ENCODE results near the gene LARP6. TPM values are rescaled to one million over a fixed set of nuclear protein-coding genes. Genes with fewer than 3 reads are reported as not detected.

LARP6 gene
- total RNA-seq, result 10 to 100 TPM; 10.0 to 20.6 (median 13.9) TPM

DNA sequence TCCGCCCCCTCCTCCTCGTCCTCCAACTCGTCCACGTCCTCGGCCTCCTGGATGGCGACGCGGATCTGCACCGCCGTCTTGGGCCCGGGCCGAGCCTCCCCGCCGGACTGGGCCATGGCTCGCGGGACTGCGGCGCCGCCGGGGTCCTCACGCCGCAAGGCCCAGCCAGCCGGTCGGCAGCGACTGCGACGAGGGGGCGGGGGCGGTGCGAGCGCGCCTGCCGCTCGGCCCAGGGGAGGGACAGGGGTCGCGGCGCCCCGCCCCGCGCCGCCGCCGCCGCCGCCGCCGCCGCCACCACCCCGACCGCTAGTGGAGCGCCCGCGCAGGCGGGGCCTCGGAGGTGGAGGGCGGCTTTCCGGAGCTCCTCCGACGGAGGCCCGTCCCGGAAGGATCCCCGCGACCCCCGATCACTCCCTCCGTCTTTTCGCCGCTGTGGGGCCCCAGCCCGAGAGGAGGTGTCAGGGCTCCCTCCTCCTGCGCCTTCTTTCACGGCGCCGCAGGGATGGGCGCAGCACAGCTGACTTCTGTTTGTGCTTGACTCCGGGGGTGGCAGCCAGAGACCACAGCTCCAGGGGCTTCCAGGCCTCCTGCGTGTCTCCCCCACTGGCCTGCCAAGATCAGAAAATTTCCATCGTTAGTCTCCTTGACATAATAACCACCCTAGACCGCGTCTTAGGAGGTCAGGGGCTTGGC lies at the start of gene LARP6:
TSS of gene LARP6 (minus strand) at position 185 of the 693 bp plus-strand sequence. CDS start at position 116, 69 bp downstream.
- H3K4me3 ChIP-seq, result peak within 1 kb of the TSS; percentile 55 to 79 (median 68)
- peak within 1 kb of the TSS; percentile 68 to 84 (median 77) for H3K27ac ChIP-seq
- no peaks in the 10 kb centered on the region for H3K27me3 ChIP-seq
- H3K4me1 ChIP-seq, result peaks cover 0 to 15% of the 10 kb centered on the region in 2 donors
- peak; percentile 53 to 69 for TF ChIP-seq POLR2A (IDR thresholded peaks at IDR 0.05)
- TF ChIP-seq, protein P1, sequence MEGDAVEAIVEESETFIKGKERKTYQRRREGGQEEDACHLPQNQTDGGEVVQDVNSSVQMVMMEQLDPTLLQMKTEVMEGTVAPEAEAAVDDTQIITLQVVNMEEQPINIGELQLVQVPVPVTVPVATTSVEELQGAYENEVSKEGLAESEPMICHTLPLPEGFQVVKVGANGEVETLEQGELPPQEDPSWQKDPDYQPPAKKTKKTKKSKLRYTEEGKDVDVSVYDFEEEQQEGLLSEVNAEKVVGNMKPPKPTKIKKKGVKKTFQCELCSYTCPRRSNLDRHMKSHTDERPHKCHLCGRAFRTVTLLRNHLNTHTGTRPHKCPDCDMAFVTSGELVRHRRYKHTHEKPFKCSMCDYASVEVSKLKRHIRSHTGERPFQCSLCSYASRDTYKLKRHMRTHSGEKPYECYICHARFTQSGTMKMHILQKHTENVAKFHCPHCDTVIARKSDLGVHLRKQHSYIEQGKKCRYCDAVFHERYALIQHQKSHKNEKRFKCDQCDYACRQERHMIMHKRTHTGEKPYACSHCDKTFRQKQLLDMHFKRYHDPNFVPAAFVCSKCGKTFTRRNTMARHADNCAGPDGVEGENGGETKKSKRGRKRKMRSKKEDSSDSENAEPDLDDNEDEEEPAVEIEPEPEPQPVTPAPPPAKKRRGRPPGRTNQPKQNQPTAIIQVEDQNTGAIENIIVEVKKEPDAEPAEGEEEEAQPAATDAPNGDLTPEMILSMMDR (IDR thresholded peaks at IDR 0.05 in 4 of 5, conservative IDR thresholded peaks at IDR 0.05 in 1 of 5), result peak in 1 of 5 experiments; percentile 9
- in situ Hi-C loops (cut with MboI; ENCODE audit: low sequenced_read_pairs in 4 of 4) (no loop called here), intact Hi-C loops (cut with DNase I; ENCODE audit: low total_unique reads) (loop anchor here (1.0 kb wide), 1 partner anchor 29 kb away; no protein-coding TSS in a partner anchor)
- H3K9me3 ChIP-seq, result no peaks in the 10 kb centered on the region
- peak in 1 of 2 donors; percentile 34 for DNase-seq
- H3K36me3 ChIP-seq, result no peaks in the 10 kb centered on the region
- peak; percentile 55 to 63 for ATAC-seq

DNA sequence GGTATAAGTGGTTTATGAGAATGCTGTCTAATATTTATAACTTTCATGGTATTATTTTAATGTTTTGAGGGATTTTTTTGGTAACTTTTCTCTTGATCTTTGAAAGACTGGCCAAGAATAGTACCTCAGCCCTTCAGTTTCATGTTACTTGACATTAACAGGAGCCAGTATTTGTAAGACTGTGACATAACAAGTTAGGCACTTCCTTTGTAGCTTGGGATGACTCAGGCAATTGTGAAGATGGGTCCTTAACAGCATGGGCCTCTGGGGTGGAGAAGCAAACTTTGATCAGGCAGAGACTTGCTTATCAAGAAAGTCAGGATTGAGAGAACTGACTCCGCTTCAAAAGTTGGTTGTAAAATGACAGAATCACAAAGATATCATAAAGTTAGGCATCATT lies 48.1 kb upstream of the LARP6 start:
- Histone ChIP-seq H3K4me3 (no peak overlapping the region), H3K4me1 (peaks cover 0 to 6% of the 10 kb centered on the region in 2 donors), H3K9me3 (no peaks in the 10 kb centered on the region), H3K36me3 (no peaks in the 10 kb centered on the region), H3K27ac (no peak overlapping the region), H3K27me3 (no peaks in the 10 kb centered on the region)
- intact Hi-C loops (cut with DNase I; ENCODE audit: low total_unique reads) (no loop called here), in situ Hi-C loops (cut with MboI; ENCODE audit: low sequenced_read_pairs in 4 of 4) (no loop called here)
- DNase-seq (no peak), ATAC-seq (no peak)
- TF ChIP-seq, protein P1 (IDR thresholded peaks at IDR 0.05 in 4 of 5, conservative IDR thresholded peaks at IDR 0.05 in 1 of 5), result no peak
- TF ChIP-seq POLR2A (IDR thresholded peaks at IDR 0.05), result no peak

DNA sequence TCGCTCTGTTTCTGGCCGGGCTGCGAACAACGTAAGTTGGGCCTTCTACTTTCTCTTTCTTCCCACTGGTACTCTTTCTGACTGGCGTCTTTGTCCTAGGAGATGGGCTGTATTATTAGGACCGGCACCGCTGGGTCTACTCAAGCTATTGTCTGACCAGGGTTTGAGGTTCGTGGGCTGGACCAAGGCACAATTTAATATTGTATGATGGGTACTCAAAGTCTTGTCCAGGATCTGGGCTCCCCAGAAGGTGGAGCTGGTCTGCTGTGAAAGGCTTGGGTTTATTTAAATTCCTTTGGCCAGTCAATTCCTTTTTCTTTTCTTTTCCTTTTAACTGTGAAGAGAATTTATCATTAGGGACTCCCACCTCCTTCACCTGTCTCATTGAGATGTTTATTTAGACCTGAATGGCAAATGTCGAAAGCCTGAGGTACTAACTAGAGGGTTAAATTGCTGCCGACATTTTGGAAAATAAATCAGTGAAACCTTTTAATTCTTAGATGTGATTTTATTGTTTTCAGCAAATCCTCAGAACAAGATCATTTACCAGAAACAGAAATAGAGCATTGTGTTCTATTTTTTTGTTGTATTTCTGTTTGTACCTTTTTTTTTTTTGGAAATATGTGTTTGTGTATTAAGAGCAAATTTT lies 39.1 kb upstream of the LARP6 start:
- Histone ChIP-seq H3K9me3 (no peaks in the 10 kb centered on the region), H3K4me1 (peaks cover 6 to 17% of the 10 kb centered on the region in 2 donors), H3K27me3 (no peaks in the 10 kb centered on the region), H3K27ac (peak overlapping the region; percentile 64 to 72 (median 67)), H3K4me3 (peak overlapping the region; percentile 72 to 88 (median 84)), H3K36me3 (no peaks in the 10 kb centered on the region)
- DNase-seq, result no peak
- peak; percentile 36 to 42 for ATAC-seq
- in situ Hi-C loops (cut with MboI; ENCODE audit: low sequenced_read_pairs in 4 of 4), result no loop called here
- TF ChIP-seq, protein P1 (IDR thresholded peaks at IDR 0.05 in 4 of 5, conservative IDR thresholded peaks at IDR 0.05 in 1 of 5), result peak in 2 of 5 experiments; percentile 39 to 49
- TF ChIP-seq POLR2A (IDR thresholded peaks at IDR 0.05), result no peak
- intact Hi-C loops (cut with DNase I; ENCODE audit: low total_unique reads), result loop anchor here (5.0 to 10.0 kb wide), 3 partner anchors 66 to 552 kb away; no protein-coding TSS in a partner anchor

DNA sequence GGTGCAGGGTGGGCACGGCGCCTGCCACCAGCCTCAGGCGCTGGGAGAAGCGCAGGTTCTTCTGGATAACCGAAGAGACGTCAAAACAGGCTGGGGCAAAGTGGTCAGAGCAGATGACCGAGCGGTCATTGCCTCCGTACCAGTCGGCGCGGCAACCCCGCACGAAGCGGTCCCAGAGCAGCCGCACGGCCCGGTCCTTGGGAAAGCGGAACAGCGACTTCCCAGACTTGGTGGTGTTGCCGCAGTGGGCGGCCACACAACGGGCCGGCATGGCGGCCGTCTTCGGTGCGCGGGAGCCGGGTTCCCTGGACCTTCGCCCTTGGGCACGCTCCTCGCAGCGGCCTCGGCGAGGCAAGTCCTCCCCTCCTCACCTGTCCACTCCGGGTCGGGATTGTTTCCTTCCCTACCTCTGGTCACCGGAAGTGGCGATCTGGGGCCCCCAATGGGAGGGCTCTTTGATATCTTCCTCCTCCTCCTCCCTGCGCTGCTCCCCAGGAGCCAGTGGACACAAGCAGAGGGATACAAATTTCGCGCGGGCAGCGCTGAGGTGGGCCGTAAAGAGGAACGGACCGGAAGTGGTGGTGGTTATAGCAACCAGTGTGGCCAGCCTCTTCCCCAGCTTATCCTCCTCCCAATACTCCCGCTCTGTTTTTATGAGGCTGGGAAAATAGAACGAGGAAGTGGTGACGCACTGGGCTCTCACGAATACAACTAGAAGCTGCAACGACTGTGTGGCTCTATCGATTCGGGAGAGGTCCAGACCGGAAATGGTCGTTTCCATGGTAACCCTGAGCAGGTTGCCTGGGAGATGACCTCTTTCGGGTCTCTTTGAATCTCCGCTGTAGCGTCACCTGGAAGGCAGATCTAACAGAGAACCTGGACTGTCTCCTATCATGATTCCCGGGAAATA lies 38.3 kb upstream of the LARP6 start, which contains the start of the genes LRRC49 and THAP10:
TSS of gene LRRC49 (plus strand) at position 825 of the 910 bp plus-strand sequence. CDS start at position 894, 69 bp downstream.
TSS of gene THAP10 (minus strand) at position 432 of the 910 bp plus-strand sequence. CDS start at position 271, 161 bp downstream.
- H3K36me3 ChIP-seq, result no peaks in the 10 kb centered on the region
- H3K27me3 ChIP-seq, result no peaks in the 10 kb centered on the region
- TF ChIP-seq, protein P1 (IDR thresholded peaks at IDR 0.05 in 4 of 5, conservative IDR thresholded peaks at IDR 0.05 in 1 of 5), result no peak
- TF ChIP-seq POLR2A (IDR thresholded peaks at IDR 0.05), result no peak
- H3K4me3 ChIP-seq, result peak within 1 kb of the TSS; percentile 72 to 88 (median 84)
- ATAC-seq, result peak; percentile 95 to 96
- no peaks in the 10 kb centered on the region for H3K9me3 ChIP-seq
- H3K4me1 ChIP-seq, result peaks cover 6 to 17% of the 10 kb centered on the region in 2 donors
- intact Hi-C loops (cut with DNase I; ENCODE audit: low total_unique reads), result loop anchor here (5.0 to 10.0 kb wide), 3 partner anchors 65 to 553 kb away; no protein-coding TSS in a partner anchor
- DNase-seq, result peak; percentile 68 to 82
- in situ Hi-C loops (cut with MboI; ENCODE audit: low sequenced_read_pairs in 4 of 4), result no loop called here
- H3K27ac ChIP-seq, result peak within 1 kb of the TSS; percentile 64 to 72 (median 67)

Measured in gastrocnemius medialis (tissue), 4 donors.